Nephron (organoid): ENCODE measurements around the gene CALY.
A peak's percentile ranks its signal among the peaks of the same experiment; 100 is the strongest.

Experiments
- H3K27ac Mint-ChIP-seq, 3 experiments: 2 replicates each; pipeline ENCODE4 v1.8.0; 2020; ENCODE audit warnings: mixed read lengths in 3 of 3, mild to moderate bottlenecking in 2 of 3, moderate library complexity in 1 of 3
- H3K27me3 Mint-ChIP-seq: 2 replicates; pipeline ENCODE4 v1.8.0; 2021; ENCODE audit warnings: low read depth, mild to moderate bottlenecking, moderate library complexity, mixed read lengths
- H3K36me3 Mint-ChIP-seq: 2 replicates; pipeline ENCODE4 v1.8.0; 2020; ENCODE audit warnings: low read depth, mixed read lengths
- H3K4me1 Mint-ChIP-seq: 2 replicates; pipeline ENCODE4 v1.8.0; 2020; ENCODE audit warnings: mixed read lengths
- H3K4me3 Mint-ChIP-seq, 3 experiments: 2 replicates each; pipeline ENCODE4 v1.8.0; 2020; ENCODE audit warnings: mild to moderate bottlenecking in 3 of 3, mixed read lengths in 3 of 3, moderate library complexity in 2 of 3
- H3K9me3 Mint-ChIP-seq: 2 replicates; pipeline ENCODE4 v1.8.0; 2020; ENCODE audit warnings: mixed read lengths
- CTCF ChIP-seq, 3 experiments: fragments of 200-600 bp; sonication (generic); IDR thresholded peaks; one replicate each; pipeline ENCODE4 v1.5.0; 2021; ENCODE audit warnings: antibody characterized with exemption in 3 of 3; ENCODE audit not compliant: unreplicated experiment in 3 of 3

CALY gene

GRCh38 chr10:133318494-133319127 lies 18.1 kb downstream of the CALY start:
- peaks cover 19% of the 10 kb centered on the region for H3K4me1 Mint-ChIP-seq
- peaks cover 27% of the 10 kb centered on the region for H3K27me3 Mint-ChIP-seq
- peaks cover 5% of the 10 kb centered on the region for H3K9me3 Mint-ChIP-seq
- no peaks in the 10 kb centered on the region for H3K36me3 Mint-ChIP-seq
- peak; percentile 67 to 80 (median 74) for TF ChIP-seq CTCF (IDR thresholded peaks at IDR 0.05; ENCODE audit: unreplicated experiment in 3 of 3)
- peak overlapping the region in 2 of 3 experiments; percentile 32 to 39 for H3K4me3 Mint-ChIP-seq
- no peak overlapping the region for H3K27ac Mint-ChIP-seq

DNA sequence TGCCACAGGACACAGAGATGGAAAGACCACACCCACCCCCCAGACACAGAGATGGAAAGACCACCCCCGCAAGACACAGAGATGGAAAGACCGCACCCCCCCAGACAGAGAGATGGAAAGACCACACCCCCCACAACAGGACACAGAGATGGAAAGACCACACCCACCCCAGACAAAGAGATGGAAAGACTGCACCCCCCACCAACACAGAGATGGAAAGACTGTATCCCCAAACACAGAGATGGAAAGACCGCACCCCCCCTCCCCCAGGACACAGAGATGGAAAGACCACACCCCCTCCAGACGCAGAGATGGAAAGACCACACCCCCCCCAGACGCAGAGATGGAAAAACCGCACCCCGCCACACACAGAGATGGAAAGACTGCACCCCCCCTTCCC lies 20.0 kb downstream of the CALY start:
- Mint-ChIP-seq H3K27ac (no peak overlapping the region), H3K27me3 (peaks cover 18% of the 10 kb centered on the region), H3K9me3 (peaks cover 5% of the 10 kb centered on the region), H3K4me3 (peak overlapping the region in 1 of 3 experiments; percentile 60), H3K36me3 (peaks cover 6% of the 10 kb centered on the region), H3K4me1 (peaks cover 19% of the 10 kb centered on the region)
- no peak for TF ChIP-seq CTCF (IDR thresholded peaks at IDR 0.05; ENCODE audit: unreplicated experiment in 3 of 3)

DNA sequence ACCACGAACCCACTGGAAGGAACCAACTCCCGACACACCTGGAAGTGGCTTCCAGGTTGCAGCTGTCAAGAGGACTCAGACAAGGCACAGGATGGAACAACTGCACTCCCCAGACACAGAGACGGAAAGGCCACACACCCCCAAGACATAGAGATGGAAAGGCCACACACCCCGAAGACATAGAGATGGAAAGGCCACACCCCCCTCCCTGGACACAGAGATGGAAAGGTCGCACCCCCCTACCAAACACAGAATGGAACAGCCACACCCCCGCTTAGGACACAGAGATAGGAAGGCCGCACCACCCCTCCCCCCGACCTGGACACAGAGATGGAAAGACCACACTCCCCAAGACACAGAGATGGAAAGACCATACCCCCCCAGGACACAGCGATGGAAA lies 20.4 kb downstream of the CALY start:
- peaks cover 19% of the 10 kb centered on the region for H3K4me1 Mint-ChIP-seq
- H3K9me3 Mint-ChIP-seq: peaks cover 5% of the 10 kb centered on the region
- peak overlapping the region in 1 of 3 experiments; percentile 60 for H3K4me3 Mint-ChIP-seq
- no peak for TF ChIP-seq CTCF (IDR thresholded peaks at IDR 0.05; ENCODE audit: unreplicated experiment in 3 of 3)
- peaks cover 18% of the 10 kb centered on the region for H3K27me3 Mint-ChIP-seq
- H3K27ac Mint-ChIP-seq: no peak overlapping the region
- peaks cover 10% of the 10 kb centered on the region for H3K36me3 Mint-ChIP-seq

DNA sequence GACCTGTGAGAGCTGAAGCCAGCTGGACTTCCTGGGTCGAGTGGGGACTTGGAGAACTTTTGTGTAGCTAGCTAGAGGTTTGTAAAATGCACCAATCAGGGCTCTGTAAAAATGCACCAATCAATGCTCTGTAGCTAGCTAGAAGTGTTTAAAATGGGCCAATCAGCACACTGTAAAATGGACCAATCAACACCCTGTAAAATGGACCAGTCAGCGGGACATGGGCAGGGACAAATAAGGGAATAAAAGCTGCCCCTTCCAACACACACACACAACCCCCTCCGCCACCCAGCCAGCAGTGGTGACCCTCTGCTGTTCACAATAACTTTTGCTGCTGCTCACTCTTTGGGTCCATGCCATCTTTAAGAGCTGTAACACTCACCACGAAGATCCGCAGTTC lies 20.8 kb downstream of the CALY start:
- peaks cover 5% of the 10 kb centered on the region for H3K9me3 Mint-ChIP-seq
- H3K4me1 Mint-ChIP-seq: peaks cover 19% of the 10 kb centered on the region
- peaks cover 14% of the 10 kb centered on the region for H3K36me3 Mint-ChIP-seq
- H3K27ac Mint-ChIP-seq: no peak overlapping the region
- H3K27me3 Mint-ChIP-seq: peaks cover 18% of the 10 kb centered on the region
- peak overlapping the region in 1 of 3 experiments; percentile 60 for H3K4me3 Mint-ChIP-seq
- TF ChIP-seq CTCF (IDR thresholded peaks at IDR 0.05; ENCODE audit: unreplicated experiment in 3 of 3): no peak

GRCh38 chr10:133314911-133315310 lies 21.8 kb downstream of the CALY start:
- TF ChIP-seq CTCF (IDR thresholded peaks at IDR 0.05; ENCODE audit: unreplicated experiment in 3 of 3): no peak
- H3K27ac Mint-ChIP-seq: peak overlapping the region in 2 of 3 experiments; percentile 34 to 62
- peaks cover 19% of the 10 kb centered on the region for H3K4me1 Mint-ChIP-seq
- H3K4me3 Mint-ChIP-seq: peak overlapping the region in 1 of 3 experiments; percentile 31
- H3K27me3 Mint-ChIP-seq: peaks cover 13% of the 10 kb centered on the region
- H3K36me3 Mint-ChIP-seq: peaks cover 18% of the 10 kb centered on the region
- H3K9me3 Mint-ChIP-seq: no peaks in the 10 kb centered on the region

- Mint-ChIP-seq H3K4me3 (no peak overlapping the region), H3K27ac (no peak overlapping the region), H3K27me3 (peaks cover 5% of the 10 kb centered on the region), H3K4me1 (peaks cover 15% of the 10 kb centered on the region), H3K9me3 (no peaks in the 10 kb centered on the region), H3K36me3 (peaks cover 18% of the 10 kb centered on the region)
- no peak for TF ChIP-seq CTCF (IDR thresholded peaks at IDR 0.05; ENCODE audit: unreplicated experiment in 3 of 3)
Measured at GRCh38 chr10:133313192-133313591, 23.5 kb downstream of the CALY start.
